MCF 10A (cell line): ENCODE data around the gene TMEM200A. TPM values are rescaled to one million over a fixed set of nuclear protein-coding genes. Genes with fewer than 3 reads are reported as not detected.

Experiments used
- BruUV-seq: library from RNA; stranded (reverse); fragments of 400-500 nt; replicated peaks from 2 replicates; lab custom pipeline; 2021; lab: Mats Ljungman, UMichigan
- CTCF ChIA-PET: fragments of 300-600 bp; sonication (Branson Sonifier 250); formaldehyde crosslinking; extraction: SDS; loops from one replicate; lab custom pipeline; 2021; ENCODE audit warnings: antibody characterized with exemption, inconsistent platforms; lab: Yijun Ruan, JAX
- POLR2A ChIA-PET: fragments of 300-600, 350-650 bp; sonication (Branson Sonifier 250); formaldehyde crosslinking; extraction: SDS; loops from one replicate; lab custom pipeline; 2020; ENCODE audit warnings: antibody characterized with exemption, inconsistent platforms; lab: Yijun Ruan, JAX
- DNase-seq: peaks from one replicate; pipeline ENCODE4 v3.0.0-alpha.2; 2018; ENCODE audit not compliant: unreplicated experiment
- H3K27ac Mint-ChIP-seq: one replicate; pipeline ENCODE4 v1.8.0; 2022; ENCODE audit warnings: mild to moderate bottlenecking, low read depth, mixed read lengths; ENCODE audit not compliant: unreplicated experiment
- H3K27me3 Mint-ChIP-seq: one replicate; pipeline ENCODE4 v1.8.0; 2022; ENCODE audit warnings: mixed read lengths; ENCODE audit not compliant: insufficient read depth, unreplicated experiment
- H3K36me3 Mint-ChIP-seq: one replicate; pipeline ENCODE4 v1.8.0; 2022; ENCODE audit warnings: mild to moderate bottlenecking, moderate library complexity, mixed read lengths; ENCODE audit not compliant: insufficient read depth, unreplicated experiment
- H3K4me1 Mint-ChIP-seq: one replicate; pipeline ENCODE4 v1.8.0; 2022; ENCODE audit warnings: mixed read lengths; ENCODE audit not compliant: insufficient read depth, unreplicated experiment
- H3K4me3 Mint-ChIP-seq: one replicate; pipeline ENCODE4 v1.8.0; 2022; ENCODE audit warnings: mild to moderate bottlenecking, moderate library complexity, mixed read lengths; ENCODE audit not compliant: unreplicated experiment
- H3K9me3 Mint-ChIP-seq: one replicate; pipeline ENCODE4 v1.8.0; 2022; ENCODE audit warnings: mixed read lengths; ENCODE audit not compliant: unreplicated experiment
- intact Hi-C: fragments of 100-400 bp; cut with micrococcal nuclease; formaldehyde crosslinking; loops from 2 replicates; pipeline ENCODE4 v1.14.1; 2022
- total RNA-seq: library from RNA; stranded (reverse); gene quantifications from 2 replicates; pipeline ENCODE4 v1.2.3, GENCODE V29; 2022
- TF ChIP-seq, protein P1 (sequence below): fragments of 200-600 bp; IDR thresholded peaks from one replicate; pipeline ENCODE4 v1.8.0; 2022; ENCODE audit warnings: antibody characterized with exemption, mild to moderate bottlenecking; ENCODE audit not compliant: unreplicated experiment

TMEM200A gene
- total RNA-seq, 1 experiment from 2014 or later = not detected

DNA sequence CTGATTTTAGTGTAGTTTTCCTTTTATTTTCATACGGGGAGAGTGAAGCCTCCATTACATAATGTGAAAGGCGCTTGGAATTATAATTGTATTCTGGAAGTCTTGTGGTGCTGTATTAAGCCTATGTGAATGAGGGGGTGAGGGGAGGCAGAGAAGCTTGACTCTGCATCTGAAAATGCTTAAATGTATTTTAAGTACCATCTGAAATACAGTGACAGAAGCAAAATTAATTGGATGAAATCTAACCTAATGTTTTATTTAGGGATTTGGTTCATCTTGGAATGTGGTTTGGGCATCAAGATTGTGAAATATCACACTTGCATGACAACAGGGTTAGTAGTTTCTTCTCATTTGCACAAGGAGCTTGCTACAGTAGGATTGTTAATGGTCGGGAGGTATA lies 41.2 kb downstream of the TMEM200A start:
- H3K4me3 Mint-ChIP-seq = no peak overlapping the region
- BruUV-seq = no TSS peak
- no peaks in the 10 kb centered on the region for H3K36me3 Mint-ChIP-seq
- ChIA-PET CTCF (interaction anchor here (1.1 to 1.8 kb wide), 2 partner anchors 27 to 82 kb away, joined by 3 to 4 read pairs; no protein-coding TSS in a partner anchor), POLR2A (interaction anchor here (0.6 kb wide), 2 partner anchors 9 to 280 kb away, joined by 3 read pairs; no protein-coding TSS in a partner anchor)
- H3K4me1 Mint-ChIP-seq = peaks cover 4% of the 10 kb centered on the region
- no peak for DNase-seq
- intact Hi-C loops = no loop called here
- peaks cover 49% of the 10 kb centered on the region for H3K27me3 Mint-ChIP-seq
- no peaks in the 10 kb centered on the region for H3K9me3 Mint-ChIP-seq
- TF ChIP-seq, protein P1, sequence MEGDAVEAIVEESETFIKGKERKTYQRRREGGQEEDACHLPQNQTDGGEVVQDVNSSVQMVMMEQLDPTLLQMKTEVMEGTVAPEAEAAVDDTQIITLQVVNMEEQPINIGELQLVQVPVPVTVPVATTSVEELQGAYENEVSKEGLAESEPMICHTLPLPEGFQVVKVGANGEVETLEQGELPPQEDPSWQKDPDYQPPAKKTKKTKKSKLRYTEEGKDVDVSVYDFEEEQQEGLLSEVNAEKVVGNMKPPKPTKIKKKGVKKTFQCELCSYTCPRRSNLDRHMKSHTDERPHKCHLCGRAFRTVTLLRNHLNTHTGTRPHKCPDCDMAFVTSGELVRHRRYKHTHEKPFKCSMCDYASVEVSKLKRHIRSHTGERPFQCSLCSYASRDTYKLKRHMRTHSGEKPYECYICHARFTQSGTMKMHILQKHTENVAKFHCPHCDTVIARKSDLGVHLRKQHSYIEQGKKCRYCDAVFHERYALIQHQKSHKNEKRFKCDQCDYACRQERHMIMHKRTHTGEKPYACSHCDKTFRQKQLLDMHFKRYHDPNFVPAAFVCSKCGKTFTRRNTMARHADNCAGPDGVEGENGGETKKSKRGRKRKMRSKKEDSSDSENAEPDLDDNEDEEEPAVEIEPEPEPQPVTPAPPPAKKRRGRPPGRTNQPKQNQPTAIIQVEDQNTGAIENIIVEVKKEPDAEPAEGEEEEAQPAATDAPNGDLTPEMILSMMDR = no peak
- no peak overlapping the region for H3K27ac Mint-ChIP-seq

DNA sequence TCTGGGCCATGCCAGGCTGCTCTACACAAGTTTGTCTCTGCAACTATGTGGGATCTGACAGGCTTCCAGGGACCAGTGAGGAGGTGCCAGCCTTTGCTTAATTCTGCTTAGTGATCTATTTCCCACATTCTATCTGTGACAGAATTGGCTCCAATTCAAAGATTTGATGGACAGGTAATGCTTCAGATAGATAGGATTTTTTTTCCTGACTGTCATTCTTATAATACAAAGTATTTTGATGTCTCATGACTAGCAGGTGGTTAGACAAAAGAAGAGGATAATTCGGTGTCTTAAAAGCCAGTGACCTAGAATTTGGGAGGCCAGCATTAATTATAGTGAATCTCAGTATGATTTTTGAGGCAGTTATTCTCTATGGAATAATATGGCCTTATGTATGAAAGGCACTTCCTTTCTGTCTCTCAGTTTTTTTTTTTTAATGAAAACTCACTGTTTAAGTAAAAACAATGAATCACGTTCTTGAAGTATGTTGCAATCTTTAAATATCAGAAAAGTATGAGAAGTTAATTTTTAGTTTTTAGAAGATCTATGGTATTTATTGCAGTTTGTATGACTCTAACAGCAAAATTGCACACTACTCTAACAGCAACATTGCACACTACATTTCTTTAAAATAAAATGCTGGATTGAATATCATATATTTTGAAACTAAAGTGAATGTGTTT lies 43.7 kb downstream of the TMEM200A start:
- H3K4me1 Mint-ChIP-seq = peaks cover 4% of the 10 kb centered on the region
- no peak for DNase-seq

DNA sequence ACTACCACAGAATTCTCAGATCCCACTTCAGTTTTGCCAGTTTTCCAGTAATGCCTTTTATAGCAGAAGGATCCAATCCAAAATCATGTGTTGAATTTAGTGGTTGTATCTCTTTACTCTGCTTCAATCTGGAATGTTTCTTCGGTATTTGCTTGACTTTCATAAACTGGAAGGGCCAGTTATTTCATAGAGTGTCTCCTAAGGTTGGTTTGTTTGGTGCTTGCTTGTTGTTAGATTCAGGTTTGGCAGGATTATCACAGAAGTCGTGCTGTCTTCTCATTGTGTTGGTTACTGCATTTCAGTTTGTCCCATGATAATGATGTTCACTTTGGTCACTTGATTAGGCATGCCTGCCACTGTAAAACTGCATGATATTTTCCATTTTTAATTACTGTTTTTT lies 45.7 kb downstream of the TMEM200A start:
- H3K9me3 Mint-ChIP-seq = no peaks in the 10 kb centered on the region
- intact Hi-C loops = no loop called here
- peaks cover 4% of the 10 kb centered on the region for H3K4me1 Mint-ChIP-seq
- no peak overlapping the region for H3K27ac Mint-ChIP-seq
- no TSS peak for BruUV-seq
- ChIA-PET CTCF (interaction anchor here (0.6 to 0.7 kb wide), 2 partner anchors 46 to 375 kb away, joined by 3 read pairs; no protein-coding TSS in a partner anchor), POLR2A (interaction anchor here (0.7 kb wide), 1 partner anchor 19 kb away, joined by 3 read pairs; no protein-coding TSS in a partner anchor)
- H3K27me3 Mint-ChIP-seq = peaks cover 33% of the 10 kb centered on the region
- no peaks in the 10 kb centered on the region for H3K36me3 Mint-ChIP-seq
- DNase-seq = no peak
- TF ChIP-seq, protein P1 = no peak
- no peak overlapping the region for H3K4me3 Mint-ChIP-seq

More for the DNA sequence above, 43.7 kb downstream of the TMEM200A start:
- TF ChIP-seq, protein P1 = no peak
- intact Hi-C loops = no loop called here
- no TSS peak for BruUV-seq
- Mint-ChIP-seq H3K27me3 (peaks cover 52% of the 10 kb centered on the region), H3K36me3 (no peaks in the 10 kb centered on the region), H3K27ac (no peak overlapping the region), H3K9me3 (no peaks in the 10 kb centered on the region), H3K4me3 (no peak overlapping the region)
- POLR2A ChIA-PET = no interaction called here
- CTCF ChIA-PET = no interaction called here

DNA sequence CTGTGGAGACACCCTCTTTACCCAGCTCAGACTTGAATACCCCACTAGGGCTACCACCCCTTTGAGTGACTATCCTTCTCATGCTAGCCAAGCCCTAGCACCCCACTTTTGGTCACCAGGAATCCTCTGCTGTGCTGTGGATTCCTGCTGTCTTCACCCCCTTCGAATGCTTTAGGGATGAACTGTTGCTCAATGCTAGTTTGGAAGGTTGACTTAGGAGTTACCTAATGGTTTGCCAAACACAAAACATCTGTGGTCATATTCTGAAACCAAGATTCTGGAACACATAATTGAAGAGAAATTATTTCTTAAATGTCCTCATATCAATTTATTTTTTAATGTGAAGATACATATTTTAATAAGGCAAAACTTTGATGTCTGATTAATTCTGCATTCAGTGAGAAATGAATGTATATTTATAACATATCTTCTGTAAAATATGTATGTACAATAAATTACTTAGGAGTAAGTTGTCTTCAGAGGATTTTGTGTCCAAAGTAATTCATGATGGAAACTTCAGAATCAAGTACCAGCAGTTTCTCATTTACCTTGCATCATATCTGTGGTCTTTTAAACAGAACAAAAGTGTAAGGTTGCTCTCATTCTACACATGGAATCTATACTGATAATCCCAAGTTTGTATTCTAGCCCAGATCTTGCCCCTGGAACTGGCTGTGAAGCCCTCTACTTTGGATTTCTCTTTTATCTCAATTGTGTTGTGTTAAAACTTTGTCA lies 46.9 kb downstream of the TMEM200A start:
- POLR2A ChIA-PET = interaction anchor here (1.2 kb wide), 1 partner anchor 88 kb away, joined by 4 read pairs; no protein-coding TSS in a partner anchor
- CTCF ChIA-PET = no interaction called here
- Mint-ChIP-seq H3K4me3 (no peak overlapping the region), H3K27me3 (peaks cover 24% of the 10 kb centered on the region), H3K9me3 (no peaks in the 10 kb centered on the region), H3K27ac (no peak overlapping the region), H3K4me1 (peaks cover under 1% of the 10 kb centered on the region), H3K36me3 (no peaks in the 10 kb centered on the region)
- TF ChIP-seq, protein P1 = no peak
- BruUV-seq = no TSS peak
- intact Hi-C loops = no loop called here
- no peak for DNase-seq
